Fibroblast of villous mesenchyme (primary cell): ENCODE data around the gene LIPC. TPM values are rescaled to one million over a fixed set of nuclear protein-coding genes. Genes with fewer than 3 reads are reported as not detected.

Experiments
- DNase-seq: peaks from one replicate; pipeline ENCODE4 v3.0.0-alpha.2; 2010; ENCODE audit warnings: low read depth
- H3K4me3 ChIP-seq: 2 replicates; pipeline ENCODE4 v1.5.1; 2011; ENCODE audit warnings: low read depth, mild to moderate bottlenecking, low read length
- CTCF ChIP-seq: IDR thresholded peaks from 2 replicates; pipeline ENCODE4 v1.5.1; 2012; ENCODE audit warnings: low read depth, mild to moderate bottlenecking, low read length; ENCODE audit not compliant: insufficient read depth
- total RNA-seq: library from RNA; depleted of rRNA; stranded (reverse); fragments of >200 nt; gene quantifications from 2 replicates; pipeline ENCODE4 v1.2.3, GENCODE V29; 2012

LIPC gene
- total RNA-seq, 1 donor: 0.86 TPM

- no peak overlapping the region for H3K4me3 ChIP-seq
- no peak for TF ChIP-seq CTCF
- DNase-seq: no peak
Measured at GRCh38 chr15:58479941-58480340, 48.1 kb downstream of the LIPC start.

- no peak for TF ChIP-seq CTCF
Measured at GRCh38 chr15:58483376-58483775, 51.6 kb downstream of the LIPC start.

GRCh38 chr15:58484791-58485600 is 53.2 kb downstream of the LIPC start:
- DNase-seq: no peak

More at GRCh38 chr15:58483376-58483775, 51.6 kb downstream of the LIPC start:
- H3K4me3 ChIP-seq: no peak overlapping the region
- DNase-seq: no peak

GRCh38 chr15:58486062-58486461 is 54.3 kb downstream of the LIPC start:
- no peak for TF ChIP-seq CTCF
- no peak for DNase-seq
- H3K4me3 ChIP-seq: no peak overlapping the region

More at GRCh38 chr15:58484791-58485600, 53.2 kb downstream of the LIPC start:
- no peak overlapping the region for H3K4me3 ChIP-seq
- no peak for TF ChIP-seq CTCF

- no peak for TF ChIP-seq CTCF
- H3K4me3 ChIP-seq: no peak overlapping the region
- no peak for DNase-seq
Measured at GRCh38 chr15:58486564-58486963, 54.8 kb downstream of the LIPC start.

- TF ChIP-seq CTCF: no peak
- no peak overlapping the region for H3K4me3 ChIP-seq
- no peak for DNase-seq
Measured at GRCh38 chr15:58487041-58487723, 55.4 kb downstream of the LIPC start.
